GM08714 (cell line): ENCODE data around the gene CYFIP2.

Experiments used
- H3K4me3 ChIP-seq: fragments of 200-500 bp; sonication (Bioruptor generic); 2 replicates; pipeline ENCODE4 v1.5.1; 2014; ENCODE audit warnings: mild to moderate bottlenecking, low read length, inconsistent platforms
- ZNF274 ChIP-seq: IDR thresholded peaks from 2 replicates; pipeline ENCODE4 v1.6.1; 2012; ENCODE audit warnings: mild to moderate bottlenecking, low read depth, low read length

CYFIP2 gene

DNA sequence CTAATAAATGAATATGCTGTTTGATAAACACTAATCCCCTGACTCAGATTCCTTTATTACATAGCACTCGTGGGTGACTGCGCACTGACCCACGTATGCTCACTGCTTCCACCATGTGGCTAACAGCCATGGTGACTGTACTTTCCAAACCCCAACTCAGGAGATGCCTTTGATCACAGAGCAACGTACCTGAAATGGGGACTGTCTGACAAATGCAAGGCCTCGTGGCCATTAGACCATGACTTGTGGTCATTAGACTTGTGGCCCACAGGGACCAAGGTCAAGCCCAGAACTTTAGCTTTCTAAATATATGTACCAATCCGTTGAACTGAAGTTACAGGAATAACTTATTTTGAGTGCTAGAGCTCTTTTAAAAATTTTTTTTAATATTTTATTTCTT, 46.6 kb downstream of the CYFIP2 start:
- no peak overlapping the region for H3K4me3 ChIP-seq
- TF ChIP-seq ZNF274 = no peak

DNA sequence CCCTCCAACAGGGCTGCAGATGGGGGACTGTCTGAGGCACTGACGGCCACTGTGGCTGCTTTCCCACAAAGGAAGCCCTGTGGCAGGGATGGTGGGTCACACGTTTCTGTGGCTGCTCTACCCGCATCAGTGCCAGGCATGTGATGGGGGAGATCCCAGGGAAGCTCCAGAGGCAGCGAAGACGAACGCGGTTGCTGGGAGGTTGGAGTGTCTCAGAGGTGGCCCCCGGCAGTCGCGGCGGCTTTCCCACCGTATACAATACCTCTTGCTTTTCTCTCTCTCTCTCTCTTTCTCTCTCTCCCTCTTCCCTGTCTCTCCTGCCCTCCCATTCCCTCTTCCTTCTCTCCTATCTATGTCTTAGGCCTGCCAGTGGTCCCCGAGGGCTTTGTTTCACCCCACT, 56.7 kb downstream of the CYFIP2 start:
- no peak for TF ChIP-seq ZNF274
- H3K4me3 ChIP-seq = no peak overlapping the region

DNA sequence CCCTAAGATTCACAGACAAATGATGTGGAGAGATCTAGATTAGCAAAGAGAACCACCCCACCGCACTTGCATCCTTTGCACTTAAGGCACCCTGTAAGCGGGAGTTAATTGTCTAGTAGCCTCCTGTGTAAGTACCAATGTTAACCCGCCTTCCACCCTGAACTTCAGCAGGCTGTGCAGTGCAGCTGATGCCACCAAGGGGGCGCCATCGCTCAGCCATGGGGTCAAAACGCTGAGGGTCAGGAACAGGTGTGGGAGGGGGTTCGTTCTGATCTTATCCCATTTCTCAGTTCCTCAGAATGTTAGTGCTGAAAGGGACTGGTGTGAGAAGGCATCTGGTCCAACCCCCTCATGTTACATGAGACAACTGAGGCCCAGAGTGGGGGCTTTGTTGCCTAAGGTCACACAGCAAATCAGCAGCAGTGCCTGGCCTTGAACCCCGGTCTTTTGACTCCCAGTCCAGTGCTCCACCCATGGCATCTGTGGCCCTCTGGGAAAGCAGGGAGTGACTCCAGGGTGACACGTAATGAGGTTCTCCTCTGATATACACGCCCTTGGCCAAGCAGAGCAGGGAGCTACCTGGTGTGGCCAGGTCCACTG, 57.3 kb downstream of the CYFIP2 start:
- TF ChIP-seq ZNF274 = no peak

DNA sequence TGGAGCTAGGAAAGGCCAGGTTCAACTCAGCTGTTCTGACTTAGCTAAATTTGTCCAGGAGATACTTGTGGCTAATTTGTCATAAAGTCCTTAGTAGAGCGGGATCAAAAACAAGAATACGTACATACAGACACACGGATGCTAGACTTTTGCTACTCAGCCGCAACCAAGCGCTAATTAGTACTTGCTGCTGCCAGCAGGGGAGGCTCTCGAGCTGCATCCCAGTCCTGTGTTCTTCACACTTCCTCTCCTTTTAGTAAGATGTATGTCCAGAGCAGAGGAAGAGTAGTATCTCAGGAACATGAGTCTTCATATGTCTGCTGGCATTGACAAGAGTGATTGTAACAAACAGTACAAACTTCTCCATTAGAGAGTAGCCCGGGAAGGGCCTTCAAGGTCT, 58.3 kb downstream of the CYFIP2 start:
- no peak overlapping the region for H3K4me3 ChIP-seq
- no peak for TF ChIP-seq ZNF274

More for the DNA sequence above, 57.3 kb downstream of the CYFIP2 start:
- H3K4me3 ChIP-seq = no peak overlapping the region

DNA sequence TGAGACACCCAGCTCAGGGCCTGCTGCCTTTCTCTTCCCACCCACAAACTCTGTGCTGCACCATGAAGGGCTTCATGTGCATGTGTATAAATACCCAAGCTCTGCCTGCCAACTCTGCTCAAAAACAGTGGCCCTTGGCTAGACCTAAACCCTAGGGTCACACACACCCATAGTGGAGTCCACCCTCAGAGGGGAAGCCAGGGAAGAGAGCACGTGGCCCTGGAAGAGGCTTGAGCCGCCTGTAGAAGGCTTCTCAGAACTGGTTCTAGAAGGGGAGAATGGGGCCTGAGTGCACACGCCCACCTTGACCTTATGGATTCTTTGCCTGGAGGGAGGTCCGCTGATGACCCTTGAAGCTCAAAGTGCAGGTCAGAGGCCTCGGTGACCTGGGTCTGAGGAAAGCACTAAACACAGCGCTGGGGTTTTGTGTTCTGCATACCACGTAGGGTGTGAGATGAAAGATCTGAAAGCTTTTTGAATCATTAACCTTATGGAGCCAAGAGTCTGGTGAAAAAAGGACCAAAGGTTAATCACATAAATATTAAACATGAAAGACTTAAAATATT, 60.6 kb downstream of the CYFIP2 start:
- no peak for TF ChIP-seq ZNF274

DNA sequence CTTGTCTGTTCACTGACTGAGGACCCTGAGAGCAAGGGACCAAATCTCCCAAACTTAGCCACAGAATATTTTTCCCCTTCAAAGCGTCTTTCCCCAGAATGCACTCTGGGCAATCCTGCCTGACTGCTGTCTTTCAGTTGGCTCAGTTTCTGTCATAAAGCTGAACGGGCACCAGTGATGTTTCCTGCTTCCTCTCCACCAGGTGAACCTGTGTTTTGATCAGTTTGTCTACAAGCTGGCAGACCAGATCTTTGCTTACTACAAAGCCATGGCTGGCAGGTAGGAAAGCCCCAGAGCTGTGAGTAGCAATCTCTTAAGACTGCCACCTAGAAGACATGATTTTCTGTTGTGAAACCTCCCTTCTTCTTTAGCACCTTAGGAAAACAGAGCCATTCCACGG, 61.8 kb downstream of the CYFIP2 start:
- no peak overlapping the region for H3K4me3 ChIP-seq
- no peak for TF ChIP-seq ZNF274

More for the DNA sequence above, 60.6 kb downstream of the CYFIP2 start:
- H3K4me3 ChIP-seq = no peak overlapping the region

DNA sequence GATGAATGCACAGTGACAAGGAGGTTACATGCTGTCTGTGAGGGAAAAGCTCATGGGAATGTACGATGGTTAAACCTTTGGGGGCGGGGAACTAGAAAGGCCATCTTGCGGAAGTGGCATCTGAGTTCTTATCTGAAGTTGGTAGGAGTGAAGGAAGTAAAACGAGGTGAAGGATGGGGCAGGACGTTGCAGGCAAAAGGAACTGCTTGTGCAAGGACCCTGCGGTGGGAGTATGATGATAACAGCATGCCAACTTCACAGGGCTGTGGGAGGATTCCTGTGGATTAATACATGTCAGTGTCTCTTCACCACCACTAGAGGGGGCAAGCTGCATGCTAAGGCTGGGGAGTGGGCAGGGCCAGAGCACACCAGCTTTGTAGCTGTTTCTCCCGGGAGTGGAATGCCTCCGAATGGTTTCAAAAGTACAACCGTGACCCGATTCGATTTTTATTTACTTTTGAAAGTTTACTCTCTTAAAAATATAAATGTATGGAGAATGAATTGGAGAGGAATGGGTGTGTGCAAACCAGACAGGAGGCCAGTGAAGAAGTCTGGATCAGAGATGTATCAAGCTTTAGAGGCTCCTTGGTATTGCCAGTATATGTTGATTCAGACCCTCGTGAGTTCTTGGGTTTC, 62.5 kb downstream of the CYFIP2 start:
- H3K4me3 ChIP-seq = no peak overlapping the region
- no peak for TF ChIP-seq ZNF274

DNA sequence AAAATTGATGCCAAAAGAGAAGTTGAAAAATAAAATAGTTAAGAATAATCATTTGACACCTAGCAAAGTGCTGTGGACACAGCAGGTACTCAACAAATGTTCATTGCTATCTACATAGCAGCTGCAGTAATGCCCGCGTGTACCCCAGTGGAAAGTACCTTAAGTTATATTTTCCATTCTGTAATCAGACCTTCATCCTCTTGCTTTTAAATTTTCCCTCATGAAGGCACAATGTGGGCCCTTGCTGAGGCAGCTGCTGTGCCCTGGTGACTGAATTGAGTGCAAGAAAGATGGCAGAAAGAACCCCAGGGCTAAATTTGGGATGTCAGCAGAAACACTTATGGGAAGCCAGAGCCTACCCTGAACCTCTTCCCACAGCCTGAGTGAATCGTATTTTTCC, 65.9 kb downstream of the CYFIP2 start:
- TF ChIP-seq ZNF274 = no peak
- no peak overlapping the region for H3K4me3 ChIP-seq

DNA sequence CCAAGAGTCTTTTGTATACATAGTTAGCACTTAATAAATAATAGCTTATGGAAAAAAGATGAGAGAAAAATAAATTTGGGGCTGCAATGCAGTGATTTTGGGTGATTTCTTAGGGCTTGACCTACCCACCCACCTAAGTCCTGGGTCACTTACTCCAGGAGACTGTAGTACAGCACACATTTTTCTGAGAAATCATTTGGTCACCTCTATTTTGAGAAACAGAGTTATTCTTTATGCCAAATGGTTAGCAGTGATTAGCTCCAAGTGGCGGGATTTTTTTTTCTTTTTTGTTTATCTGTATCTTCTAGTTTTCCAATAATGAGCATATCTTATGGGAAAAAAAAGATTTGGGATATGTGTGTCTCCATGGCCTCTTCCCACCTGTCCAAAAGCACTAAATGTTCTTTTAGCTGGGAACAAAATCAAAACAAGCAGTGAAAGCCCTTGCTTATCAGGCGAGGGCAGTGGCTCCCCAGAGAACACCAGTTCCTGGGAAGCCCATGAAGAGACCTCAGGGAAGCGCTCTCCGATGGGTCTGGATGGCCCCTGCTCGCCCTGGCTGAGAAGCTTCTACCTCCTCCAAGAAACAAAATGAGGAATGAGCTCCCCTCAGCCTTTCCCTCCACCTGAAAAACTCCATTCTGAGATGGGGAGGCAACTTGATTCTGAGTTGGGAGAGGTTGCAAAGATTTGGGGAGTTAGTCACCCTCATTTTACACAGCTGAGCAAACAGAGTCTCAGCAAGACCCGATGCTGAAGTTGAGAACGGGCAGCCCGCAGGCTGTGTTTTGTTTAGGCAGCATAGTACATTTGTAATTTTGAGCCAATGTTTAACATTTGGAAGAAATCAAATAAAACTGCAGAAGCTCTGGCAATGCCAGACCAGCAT, 69.9 kb downstream of the CYFIP2 start:
- H3K4me3 ChIP-seq = no peak overlapping the region
- TF ChIP-seq ZNF274 = no peak

DNA sequence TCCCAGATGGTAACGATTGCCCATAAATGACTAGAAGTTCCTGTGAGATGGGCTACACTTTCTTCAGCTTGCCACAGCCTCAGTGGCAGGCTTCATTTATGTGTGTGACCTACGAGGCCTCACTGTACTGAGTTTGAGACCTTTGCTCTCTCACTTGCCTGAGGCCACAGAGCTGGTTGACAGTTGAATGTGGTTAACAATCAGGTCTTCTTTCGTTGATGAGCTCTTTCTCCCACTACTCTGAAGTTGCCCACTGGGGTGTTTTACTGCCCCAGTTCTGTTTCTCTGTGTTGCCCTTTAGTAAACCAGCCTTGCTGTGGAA, 70.5 kb downstream of the CYFIP2 start:
- TF ChIP-seq ZNF274 = no peak
- H3K4me3 ChIP-seq = no peak overlapping the region

DNA sequence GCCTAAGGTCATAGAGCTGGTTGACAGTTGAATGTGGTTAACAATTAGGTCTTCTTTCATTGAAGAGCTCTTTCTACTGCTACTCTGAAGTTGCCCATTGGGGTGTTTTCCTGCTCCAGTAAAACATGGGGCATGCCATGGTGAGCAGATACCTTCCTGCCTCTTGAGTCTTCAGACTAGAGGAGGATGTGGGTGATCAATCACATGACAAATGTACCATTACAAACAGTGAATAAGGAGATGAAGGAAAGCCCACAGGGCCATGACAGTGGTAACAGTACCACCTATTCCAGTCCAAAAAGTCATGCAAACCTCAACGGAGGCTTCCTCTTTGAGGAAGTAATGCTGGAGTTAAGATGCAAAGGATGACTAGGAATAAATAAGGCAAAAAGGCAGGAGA, 73.5 kb downstream of the CYFIP2 start:
- no peak overlapping the region for H3K4me3 ChIP-seq
- TF ChIP-seq ZNF274 = no peak

DNA sequence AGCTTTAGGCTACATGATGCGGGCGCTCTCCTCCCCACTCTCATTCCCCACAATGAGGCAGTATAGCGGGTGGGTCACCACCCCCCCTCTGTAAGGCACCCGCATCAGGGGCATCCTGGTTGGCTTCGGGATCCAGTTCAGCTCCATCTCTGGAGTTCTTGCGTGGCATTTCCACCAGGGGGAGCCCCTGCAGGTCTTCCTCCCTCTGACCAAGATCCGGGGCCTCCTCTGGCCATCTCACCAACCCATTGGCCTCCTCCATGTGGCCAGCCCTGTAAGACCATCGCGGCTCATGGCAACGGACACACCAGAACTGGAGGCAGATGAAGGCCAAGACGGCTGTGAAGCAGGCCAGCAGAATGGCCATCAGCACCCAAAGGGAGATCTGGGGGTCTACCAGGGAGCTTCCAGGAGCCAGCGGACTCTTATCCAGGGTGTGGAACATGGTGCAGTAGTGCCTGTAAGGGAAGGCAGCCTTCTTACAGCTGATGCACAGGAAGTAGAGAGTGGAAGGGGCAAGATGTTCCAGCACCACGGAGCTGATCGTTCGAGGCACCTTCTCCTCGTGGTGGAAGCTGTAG, 77.0 kb downstream of the CYFIP2 start:
- no peak for TF ChIP-seq ZNF274
- H3K4me3 ChIP-seq = no peak overlapping the region

DNA sequence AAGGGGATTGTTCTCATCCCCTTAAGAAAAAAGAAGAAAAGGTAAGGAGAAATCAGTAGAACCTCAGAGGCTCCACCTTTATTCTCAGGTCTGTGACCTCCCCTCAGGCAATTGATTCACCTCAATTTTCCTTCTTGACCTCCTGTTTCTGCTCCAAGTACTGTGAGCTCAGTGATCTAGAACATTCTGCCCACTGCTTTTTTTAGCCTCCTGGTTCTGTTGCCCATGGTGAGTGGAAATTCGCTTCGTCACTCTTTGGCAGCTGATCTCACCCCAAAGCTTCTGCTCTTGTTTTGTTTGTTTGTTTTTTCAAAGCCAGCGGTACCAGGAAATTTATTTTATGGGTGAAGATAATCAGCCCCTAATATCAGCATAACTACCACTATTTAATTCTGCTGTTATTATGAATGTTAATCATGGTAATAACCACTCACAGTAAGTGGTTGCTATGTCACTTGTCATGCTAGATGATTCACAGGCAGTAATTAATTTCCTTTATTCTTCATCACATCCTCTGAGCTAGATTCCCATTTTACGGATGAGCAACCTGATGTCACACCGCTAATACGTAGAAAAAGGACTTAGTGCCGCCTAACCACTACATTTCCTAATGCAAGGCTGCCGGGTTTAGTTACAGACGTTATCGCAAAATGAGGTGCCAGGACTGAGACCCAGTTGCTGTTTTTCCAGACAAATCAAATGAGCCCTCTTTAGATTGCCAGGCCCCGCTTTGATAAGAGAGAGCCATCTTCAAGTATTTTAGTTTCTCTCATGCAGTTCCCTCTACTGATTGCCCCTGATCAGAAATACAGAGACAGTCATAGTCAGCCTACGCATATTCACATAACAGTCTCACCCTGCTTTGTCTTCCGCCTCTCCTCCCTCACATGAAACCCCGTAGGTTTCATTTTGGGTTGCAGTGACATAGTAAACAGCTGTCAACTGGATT, 78.2 kb downstream of the CYFIP2 start:
- no peak overlapping the region for H3K4me3 ChIP-seq
- no peak for TF ChIP-seq ZNF274
